Endothelial cell (in vitro differentiated cells): ENCODE results near the gene TTLL9. TPM values are rescaled to one million over a fixed set of nuclear protein-coding genes. Genes with fewer than 3 reads are reported as not detected.

Experiments used
- DNase-seq: peaks from one replicate; pipeline ENCODE4 v3.0.0; 2021; ENCODE audit warnings: low spot score
- H3K27ac Mint-ChIP-seq: one replicate; pipeline ENCODE4 v1.8.0; 2021; ENCODE audit warnings: mixed read lengths, inconsistent platforms; ENCODE audit not compliant: unreplicated experiment
- H3K27me3 Mint-ChIP-seq: one replicate; pipeline ENCODE4 v1.8.0; 2021; ENCODE audit warnings: mild to moderate bottlenecking, moderate library complexity, mixed read lengths, inconsistent platforms; ENCODE audit not compliant: unreplicated experiment
- H3K36me3 Mint-ChIP-seq: one replicate; pipeline ENCODE4 v1.8.0; 2021; ENCODE audit warnings: mild to moderate bottlenecking, low read depth, mixed read lengths, inconsistent platforms; ENCODE audit not compliant: unreplicated experiment
- H3K4me1 Mint-ChIP-seq: one replicate; pipeline ENCODE4 v1.8.0; 2021; ENCODE audit warnings: mild to moderate bottlenecking, mixed read lengths, inconsistent platforms; ENCODE audit not compliant: unreplicated experiment
- H3K4me3 Mint-ChIP-seq: one replicate; pipeline ENCODE4 v1.8.0; 2021; ENCODE audit warnings: mild to moderate bottlenecking, mixed read lengths, inconsistent platforms; ENCODE audit not compliant: unreplicated experiment
- H3K9me3 Mint-ChIP-seq: one replicate; pipeline ENCODE4 v1.8.0; 2021; ENCODE audit warnings: mixed read lengths, inconsistent platforms; ENCODE audit not compliant: unreplicated experiment
- CTCF ChIP-seq: fragments of 200-600 bp; sonication (generic); IDR thresholded peaks from one replicate; pipeline ENCODE4 v1.5.0; 2021; ENCODE audit warnings: antibody characterized with exemption; ENCODE audit not compliant: unreplicated experiment
- total RNA-seq: library from RNA; stranded (reverse); fragmentation: NEBNext Ultra II Directional; extraction: Animal tissue kit (Norgen Biotek cat#: 25700); gene quantifications from one replicate; pipeline ENCODE4 v1.2.1, GENCODE V29; 2021; ENCODE audit not compliant: unreplicated experiment

Gene TTLL9
- total RNA-seq, 1 donor from 2014 or later: 0.46 TPM

- H3K9me3 Mint-ChIP-seq: no peaks in the 10 kb centered on the region
- peaks cover 4% of the 10 kb centered on the region for H3K4me1 Mint-ChIP-seq
- DNase-seq: no peak
- no peaks in the 10 kb centered on the region for H3K27me3 Mint-ChIP-seq
- TF ChIP-seq CTCF: no peak
- no peak overlapping the region for H3K4me3 Mint-ChIP-seq
- no peak overlapping the region for H3K27ac Mint-ChIP-seq
- H3K36me3 Mint-ChIP-seq: no peaks in the 10 kb centered on the region
Measured at GRCh38 chr20:31977080-31977479, 106.6 kb downstream of the TTLL9 start.

- Mint-ChIP-seq H3K9me3 (no peaks in the 10 kb centered on the region), H3K27me3 (peaks cover 7% of the 10 kb centered on the region), H3K36me3 (no peaks in the 10 kb centered on the region), H3K4me1 (peaks cover 4% of the 10 kb centered on the region), H3K27ac (no peak overlapping the region), H3K4me3 (no peak overlapping the region)
- TF ChIP-seq CTCF: no peak
- DNase-seq: no peak
Measured at GRCh38 chr20:31979713-31980426, 109.4 kb downstream of the TTLL9 start.

- Mint-ChIP-seq H3K4me1 (no peaks in the 10 kb centered on the region), H3K27ac (no peak overlapping the region), H3K9me3 (no peaks in the 10 kb centered on the region), H3K36me3 (no peaks in the 10 kb centered on the region), H3K4me3 (no peak overlapping the region), H3K27me3 (peaks cover 7% of the 10 kb centered on the region)
- TF ChIP-seq CTCF: no peak
- DNase-seq: no peak
Measured at GRCh38 chr20:31981784-31982183, 111.3 kb downstream of the TTLL9 start.

- Mint-ChIP-seq H3K9me3 (no peaks in the 10 kb centered on the region), H3K27ac (no peak overlapping the region), H3K4me3 (no peak overlapping the region), H3K27me3 (peaks cover 7% of the 10 kb centered on the region), H3K4me1 (peaks cover 4% of the 10 kb centered on the region), H3K36me3 (no peaks in the 10 kb centered on the region)
- DNase-seq: no peak
- no peak for TF ChIP-seq CTCF
Measured at GRCh38 chr20:31984981-31985471, 114.6 kb downstream of the TTLL9 start.

GRCh38 chr20:31987744-31988143 lies 117.3 kb downstream of the TTLL9 start:
- no peak for DNase-seq
- Mint-ChIP-seq H3K36me3 (no peaks in the 10 kb centered on the region), H3K27me3 (peaks cover 7% of the 10 kb centered on the region), H3K9me3 (no peaks in the 10 kb centered on the region), H3K27ac (no peak overlapping the region), H3K4me1 (peaks cover 7% of the 10 kb centered on the region), H3K4me3 (no peak overlapping the region)
- no peak for TF ChIP-seq CTCF
